22Rv1 (cell line): Measurements from ENCODE around the gene PPIL3.
A peak's percentile ranks its signal among the peaks of the same experiment; 100 is the strongest.
"Not testable (repeated sequence)": the region's sequence is repeated elsewhere in the genome, so short reads cannot be mapped to it uniquely, and the experiment has no call there.

Experiments used
- H3K27ac ChIP-seq: fragments of 450-650 bp; 2 replicates; pipeline ENCODE4 v1.5.1; 2017
- ZFX ChIP-seq: fragments of 450-650 bp; IDR thresholded peaks from 2 replicates; pipeline ENCODE4 v1.6.1; 2017; ENCODE audit warnings: antibody characterized with exemption, borderline replicate concordance
- TF ChIP-seq, protein P1 (sequence below): fragments of 450-650 bp; IDR thresholded peaks from 2 replicates; pipeline ENCODE4 v1.5.1; 2017; ENCODE audit warnings: mild to moderate bottlenecking

The PPIL3 gene

DNA sequence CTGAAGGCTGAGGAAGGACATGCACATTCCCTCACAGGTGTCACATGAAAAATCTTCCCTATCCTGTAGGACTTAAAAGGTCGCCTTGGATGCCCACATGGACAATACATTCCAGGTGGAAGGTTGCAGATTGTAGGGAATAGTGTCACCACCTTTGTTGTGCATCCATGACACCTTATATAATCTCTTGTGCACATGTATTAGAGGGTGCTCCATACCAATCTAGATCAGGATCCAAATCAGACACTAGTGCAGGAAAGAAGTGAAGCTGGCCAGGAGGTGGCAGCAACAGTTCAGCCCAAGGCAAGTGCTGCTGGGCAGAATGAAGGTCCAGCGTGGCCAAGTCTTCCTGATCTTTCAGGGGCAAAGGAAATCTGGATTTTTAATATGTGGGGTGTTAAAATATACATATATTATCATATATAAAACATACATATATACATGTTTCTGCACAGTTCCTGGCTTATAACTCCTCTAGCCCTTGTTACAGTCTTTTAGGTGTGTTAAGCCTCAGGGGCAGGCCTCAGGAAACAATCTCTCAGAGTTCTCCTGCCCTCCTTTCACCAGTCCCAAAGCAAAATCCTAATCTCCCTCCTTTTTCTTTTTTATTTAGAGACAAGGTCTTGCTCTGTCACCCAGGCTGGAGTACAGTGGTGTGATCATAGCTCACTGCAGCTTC lies 16.9 kb upstream of the PPIL3 start:
- H3K27ac ChIP-seq = no peak overlapping the region
- TF ChIP-seq, protein P1, sequence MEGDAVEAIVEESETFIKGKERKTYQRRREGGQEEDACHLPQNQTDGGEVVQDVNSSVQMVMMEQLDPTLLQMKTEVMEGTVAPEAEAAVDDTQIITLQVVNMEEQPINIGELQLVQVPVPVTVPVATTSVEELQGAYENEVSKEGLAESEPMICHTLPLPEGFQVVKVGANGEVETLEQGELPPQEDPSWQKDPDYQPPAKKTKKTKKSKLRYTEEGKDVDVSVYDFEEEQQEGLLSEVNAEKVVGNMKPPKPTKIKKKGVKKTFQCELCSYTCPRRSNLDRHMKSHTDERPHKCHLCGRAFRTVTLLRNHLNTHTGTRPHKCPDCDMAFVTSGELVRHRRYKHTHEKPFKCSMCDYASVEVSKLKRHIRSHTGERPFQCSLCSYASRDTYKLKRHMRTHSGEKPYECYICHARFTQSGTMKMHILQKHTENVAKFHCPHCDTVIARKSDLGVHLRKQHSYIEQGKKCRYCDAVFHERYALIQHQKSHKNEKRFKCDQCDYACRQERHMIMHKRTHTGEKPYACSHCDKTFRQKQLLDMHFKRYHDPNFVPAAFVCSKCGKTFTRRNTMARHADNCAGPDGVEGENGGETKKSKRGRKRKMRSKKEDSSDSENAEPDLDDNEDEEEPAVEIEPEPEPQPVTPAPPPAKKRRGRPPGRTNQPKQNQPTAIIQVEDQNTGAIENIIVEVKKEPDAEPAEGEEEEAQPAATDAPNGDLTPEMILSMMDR = peak; percentile 86
- no peak for TF ChIP-seq ZFX

DNA sequence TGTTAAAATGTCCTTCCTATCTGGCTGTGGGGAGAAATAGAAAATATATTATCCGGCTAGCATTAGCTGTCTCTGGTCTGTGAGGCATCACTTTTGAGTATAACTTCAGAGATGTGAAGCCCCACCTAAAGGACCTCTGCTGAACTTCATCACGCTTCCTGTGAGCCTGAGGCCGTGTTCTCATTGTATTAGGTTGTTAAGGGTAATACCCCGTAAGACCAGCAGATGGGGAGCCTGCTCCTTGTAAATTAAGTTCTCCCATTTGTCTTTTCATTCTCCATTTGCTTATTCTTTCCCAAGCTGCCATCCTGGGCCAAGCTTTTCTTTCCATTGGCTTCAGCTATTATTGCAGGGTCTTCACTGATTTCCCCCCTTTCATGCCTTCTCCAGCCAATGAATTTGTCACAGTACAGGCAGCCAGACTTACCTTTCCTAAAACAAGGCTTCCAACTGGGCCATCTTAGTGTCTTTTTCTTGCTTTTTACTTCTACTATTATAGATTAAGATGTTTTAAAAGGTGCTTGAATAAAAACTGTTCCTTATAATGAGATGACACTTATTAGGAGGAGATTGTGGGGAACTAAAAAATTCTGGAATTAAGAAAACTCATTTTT lies 12.7 kb upstream of the PPIL3 start:
- H3K27ac ChIP-seq = no peak overlapping the region
- TF ChIP-seq ZFX = no peak
- TF ChIP-seq, protein P1 = peak; percentile 80

DNA sequence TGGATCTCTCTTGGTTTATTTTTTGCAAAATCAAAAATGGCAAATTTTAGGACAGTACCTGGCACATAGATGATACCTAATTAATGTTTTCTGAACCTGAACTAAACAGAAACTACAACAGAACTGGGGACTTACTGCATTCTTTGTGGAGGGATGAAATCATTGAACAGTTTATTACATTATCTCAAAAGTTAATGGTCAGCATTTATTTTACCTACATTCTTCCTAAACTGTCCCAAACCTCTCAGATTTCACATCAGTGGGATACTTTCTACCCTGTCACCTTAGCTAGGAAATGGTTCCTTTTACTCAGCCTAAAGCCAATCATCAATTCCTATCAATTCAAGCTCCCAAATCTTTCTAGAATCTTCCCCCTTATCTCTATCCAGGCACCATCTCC lies 10.6 kb upstream of the PPIL3 start:
- TF ChIP-seq ZFX = no peak
- TF ChIP-seq, protein P1 = no peak
- no peak overlapping the region for H3K27ac ChIP-seq

DNA sequence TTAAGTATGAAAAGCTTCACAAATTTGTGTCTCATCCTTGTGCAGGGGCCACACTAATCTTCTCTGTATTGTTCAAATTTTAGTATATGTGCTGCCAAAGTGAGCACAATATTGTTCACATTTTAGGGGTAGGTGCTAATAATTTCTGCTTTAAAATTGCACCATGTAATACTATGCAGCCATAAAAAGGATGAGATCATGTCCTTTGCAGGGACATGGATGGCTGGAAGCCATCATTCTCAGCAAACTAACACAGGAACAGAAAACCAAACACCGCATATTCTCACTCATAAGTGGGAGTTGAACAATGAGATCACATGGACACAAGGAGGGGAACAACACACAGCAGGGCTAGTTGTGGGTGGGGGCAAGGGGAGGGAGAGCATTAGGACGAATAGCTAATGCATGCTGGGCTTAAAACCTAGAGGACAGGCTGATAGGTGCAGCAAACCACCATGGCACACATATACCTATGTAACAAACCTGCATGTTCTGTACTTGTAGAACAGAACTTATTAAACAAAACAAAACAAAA lies 7.1 kb downstream of the PPIL3 start:
- not testable (repeated sequence) for H3K27ac ChIP-seq

DNA sequence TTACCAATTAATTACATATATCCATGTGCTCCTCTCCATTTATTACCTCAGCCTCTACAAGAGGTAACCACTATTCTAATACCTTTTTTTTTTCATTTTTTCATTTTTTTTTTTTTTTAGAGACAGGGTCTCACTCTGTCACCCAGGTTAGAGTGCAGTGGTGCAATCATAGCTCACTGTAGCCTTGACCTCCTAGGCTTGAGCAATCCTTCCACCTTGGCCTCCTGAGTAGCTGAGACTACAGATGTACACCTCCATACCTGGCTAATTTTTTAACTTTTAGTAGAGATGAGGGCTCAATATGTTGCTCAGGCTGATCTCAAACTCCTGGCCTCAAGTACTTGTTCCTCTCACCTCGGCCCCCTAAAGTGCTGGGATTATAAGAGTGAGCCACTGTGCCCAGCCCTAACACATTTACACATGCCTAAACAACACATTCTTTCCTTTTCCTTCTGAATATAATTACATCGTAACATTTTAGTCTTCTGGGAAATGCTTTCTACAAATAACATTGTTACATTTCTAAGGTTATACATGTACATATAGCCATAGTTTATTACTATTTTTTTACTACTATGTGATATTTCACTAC lies 10.5 kb downstream of the PPIL3 start:
- TF ChIP-seq, protein P1 = no peak
- no peak for TF ChIP-seq ZFX
- no peak overlapping the region for H3K27ac ChIP-seq

DNA sequence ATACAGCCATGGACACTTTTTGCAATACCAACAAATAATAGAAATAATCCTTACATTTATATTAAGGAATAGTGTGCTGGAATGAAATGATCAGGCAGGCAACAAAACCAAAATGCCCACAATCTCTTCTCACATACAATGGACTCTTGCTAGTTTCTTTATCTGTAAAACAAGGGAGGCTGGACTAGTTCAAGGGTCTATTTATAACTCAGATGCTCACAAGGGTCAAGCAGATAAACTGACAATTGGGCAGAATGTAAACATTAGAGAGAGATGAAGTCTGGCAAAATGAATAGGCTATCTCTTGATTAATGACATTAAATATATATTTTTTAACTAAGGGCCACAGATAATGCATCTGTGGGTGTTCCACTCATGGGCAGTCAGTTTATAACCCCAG lies 11.4 kb downstream of the PPIL3 start:
- H3K27ac ChIP-seq = no peak overlapping the region
- no peak for TF ChIP-seq ZFX
- TF ChIP-seq, protein P1 = no peak

DNA sequence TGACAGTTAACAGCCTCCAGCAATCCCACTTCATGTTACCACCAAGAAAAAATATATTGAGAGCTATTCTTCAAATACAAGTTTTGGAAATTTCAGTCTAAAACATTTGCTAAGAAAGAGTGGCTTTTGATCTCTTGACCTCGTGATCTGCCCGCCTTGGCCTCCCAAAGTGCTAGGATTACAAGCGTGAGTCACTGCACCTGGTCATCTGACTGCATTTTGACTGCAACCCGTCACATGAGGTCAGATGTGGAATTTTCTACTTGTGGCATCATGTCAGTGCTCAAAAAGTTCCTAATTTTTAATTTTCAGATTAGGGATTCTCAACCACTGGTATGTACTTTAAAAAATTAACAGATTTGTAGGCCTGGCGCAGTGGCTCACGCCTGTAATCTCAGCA lies 15.3 kb downstream of the PPIL3 start:
- TF ChIP-seq, protein P1 = no peak
- TF ChIP-seq ZFX = no peak
- H3K27ac ChIP-seq = no peak overlapping the region
